Measurements from ENCODE around the gene C11orf68. TPM values are rescaled to one million over a fixed set of nuclear protein-coding genes. Genes with fewer than 3 reads are reported as not detected.

The C11orf68 gene
- total and polyA plus RNA-seq, 10 of the 15 experiments (the other 5 are each of a cell fraction or from before 2014, with no cell fraction given) = 3.0 to 25.4 (median 16.7) TPM

DNA sequence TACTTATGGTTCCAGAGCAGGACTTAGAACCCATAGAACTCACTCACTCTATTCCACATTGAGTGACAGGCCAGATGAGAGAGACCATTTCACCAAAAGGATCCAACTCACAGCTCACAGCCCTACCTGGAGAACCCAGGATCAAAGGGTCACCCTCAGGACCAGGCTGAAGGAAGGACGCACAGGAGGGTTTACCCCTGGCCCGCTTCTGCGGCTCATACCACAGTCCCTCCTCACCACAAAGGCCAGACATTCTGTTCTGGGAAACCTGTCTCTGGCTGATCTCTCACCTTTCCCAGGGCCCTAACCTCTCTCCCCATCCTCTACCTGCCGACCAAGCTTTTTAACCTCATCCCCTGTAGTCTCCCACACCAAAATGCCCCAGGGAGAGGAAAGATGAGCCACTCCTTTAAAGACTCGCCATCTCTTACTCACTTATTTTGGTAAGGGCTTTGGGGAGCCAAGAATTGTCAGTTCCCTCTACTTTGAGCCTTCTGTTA is 23.3 kb downstream of the C11orf68 start:
- BruUV-seq (replicated peaks) = no TSS peak
- peaks cover 46% of the 10 kb centered on the region for H3K79me2 ChIP-seq (ENCODE audit: control insufficient read depth, insufficient read depth, low read length)
- in situ Hi-C loops (cut with MboI) = no loop called here

More for the DNA sequence above, 23.3 kb downstream of the C11orf68 start:
- ChIA-PET SMC1A (ENCODE audit: uncharacterized antibody, unreplicated experiment) (interaction anchor here (0.9 to 1.1 kb wide), 3 partner anchors 11 to 63 kb away, joined by 4 read pairs; no protein-coding TSS in a partner anchor), POLR2A (interaction anchor here (0.6 to 0.9 kb wide), 3 partner anchors 16 to 223 kb away, joined by 3 to 6 read pairs (median 3); no protein-coding TSS in a partner anchor), CTCF (interaction anchor here (2.0 to 4.2 kb wide), 2 partner anchors 11 to 93 kb away, joined by 6 to 36 read pairs; no protein-coding TSS in a partner anchor), RAD21 (ENCODE audit: unreplicated experiment) (no interaction called here)
- Histone ChIP-seq H3K4me3 (no peak overlapping the region), H3K9me3 (replicated peaks; ENCODE audit: control insufficient read depth, insufficient read depth, low read length) (no peaks in the 10 kb centered on the region), H3K4me1 (ENCODE audit: control insufficient read depth, insufficient read depth, low read length) (peaks cover 20% of the 10 kb centered on the region), H2AFZ (ENCODE audit: control insufficient read depth, low read depth, low read length) (no peak overlapping the region), H3K27ac (ENCODE audit: control insufficient read depth, insufficient read depth) (no peak overlapping the region), H3K4me2 (ENCODE audit: control insufficient read depth, insufficient read depth) (no peak overlapping the region), H4K20me1 (ENCODE audit: control insufficient read depth, insufficient read depth) (no peaks in the 10 kb centered on the region), H3K9ac (ENCODE audit: control insufficient read depth, insufficient read depth, low read length) (no peak overlapping the region), H3K27me3 (replicated peaks in 1 of 2; ENCODE audit: control insufficient read depth in 2 of 2, insufficient read depth in 2 of 2, low read length in 1 of 2) (no peaks in the 10 kb centered on the region), H3K36me3 (ENCODE audit: control insufficient read depth in 2 of 2, insufficient read depth in 2 of 2, low read length in 1 of 2) (no peaks in the 10 kb centered on the region)
- ATAC-seq = no peak
- intact Hi-C loops (cut with micrococcal nuclease; ENCODE audit: unreplicated experiment) = loop anchor here (10.0 kb wide), 1 partner anchor 239 kb away; no protein-coding TSS in a partner anchor
- no peak for DNase-seq (ENCODE audit: low read depth, low spot score)
- 91% methylated on average over 5 of the region's 5 CpGs for WGBS (ENCODE audit: insufficient coverage, insufficient replicate concordance, low lambda C conversion rate, missing lambda C conversion rate)
- TF ChIP-seq, protein P1, sequence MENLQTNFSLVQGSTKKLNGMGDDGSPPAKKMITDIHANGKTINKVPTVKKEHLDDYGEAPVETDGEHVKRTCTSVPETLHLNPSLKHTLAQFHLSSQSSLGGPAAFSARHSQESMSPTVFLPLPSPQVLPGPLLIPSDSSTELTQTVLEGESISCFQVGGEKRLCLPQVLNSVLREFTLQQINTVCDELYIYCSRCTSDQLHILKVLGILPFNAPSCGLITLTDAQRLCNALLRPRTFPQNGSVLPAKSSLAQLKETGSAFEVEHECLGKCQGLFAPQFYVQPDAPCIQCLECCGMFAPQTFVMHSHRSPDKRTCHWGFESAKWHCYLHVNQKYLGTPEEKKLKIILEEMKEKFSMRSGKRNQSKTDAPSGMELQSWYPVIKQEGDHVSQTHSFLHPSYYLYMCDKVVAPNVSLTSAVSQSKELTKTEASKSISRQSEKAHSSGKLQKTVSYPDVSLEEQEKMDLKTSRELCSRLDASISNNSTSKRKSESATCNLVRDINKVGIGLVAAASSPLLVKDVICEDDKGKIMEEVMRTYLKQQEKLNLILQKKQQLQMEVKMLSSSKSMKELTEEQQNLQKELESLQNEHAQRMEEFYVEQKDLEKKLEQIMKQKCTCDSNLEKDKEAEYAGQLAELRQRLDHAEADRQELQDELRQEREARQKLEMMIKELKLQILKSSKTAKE (IDR thresholded peaks at IDR 0.05; ENCODE audit: low read depth, poor library complexity, severe bottlenecking) = no peak
- no peak for TF ChIP-seq ZNF384 (IDR thresholded peaks at IDR 0.05; ENCODE audit: borderline replicate concordance, low read depth, low read length)
- TF ChIP-seq, protein P2, sequence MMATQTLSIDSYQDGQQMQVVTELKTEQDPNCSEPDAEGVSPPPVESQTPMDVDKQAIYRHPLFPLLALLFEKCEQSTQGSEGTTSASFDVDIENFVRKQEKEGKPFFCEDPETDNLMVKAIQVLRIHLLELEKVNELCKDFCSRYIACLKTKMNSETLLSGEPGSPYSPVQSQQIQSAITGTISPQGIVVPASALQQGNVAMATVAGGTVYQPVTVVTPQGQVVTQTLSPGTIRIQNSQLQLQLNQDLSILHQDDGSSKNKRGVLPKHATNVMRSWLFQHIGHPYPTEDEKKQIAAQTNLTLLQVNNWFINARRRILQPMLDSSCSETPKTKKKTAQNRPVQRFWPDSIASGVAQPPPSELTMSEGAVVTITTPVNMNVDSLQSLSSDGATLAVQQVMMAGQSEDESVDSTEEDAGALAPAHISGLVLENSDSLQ (IDR thresholded peaks at IDR 0.05) = peak; percentile 68
- no peak for FAIRE-seq

Measured in GM12878 (cell line).